H9 (cell line): Measurements from ENCODE around the gene IGF2. TPM values are rescaled to one million over a fixed set of nuclear protein-coding genes. Genes with fewer than 3 reads are reported as not detected.

Experiments used
- DNase-seq: peaks from one replicate; pipeline ENCODE4 v3.0.0-alpha.2; 2017
- H2AFZ ChIP-seq: one replicate; pipeline ENCODE4 v1.6.1; 2013; ENCODE audit warnings: mild to moderate bottlenecking, low read length, control low read depth, moderate library complexity
- H2AK5ac ChIP-seq: 2 replicates; pipeline ENCODE4 v1.6.1; 2013; ENCODE audit warnings: low read length, control low read depth, mixed read lengths; ENCODE audit not compliant: insufficient read length
- H2BK120ac ChIP-seq: one replicate; pipeline ENCODE4 v1.6.1; 2013; ENCODE audit warnings: low read depth, mild to moderate bottlenecking, low read length, control low read depth, inconsistent platforms; ENCODE audit not compliant: poor library complexity, severe bottlenecking
- H2BK12ac ChIP-seq: 2 replicates; pipeline ENCODE4 v1.6.1; 2013; ENCODE audit warnings: low read length, control low read depth, mixed read lengths, low read depth; ENCODE audit not compliant: insufficient read length
- H2BK15ac ChIP-seq: 2 replicates; pipeline ENCODE4 v1.6.1; 2013; ENCODE audit warnings: low read depth, low read length, control low read depth
- H2BK20ac ChIP-seq: one replicate; pipeline ENCODE4 v1.6.1; 2013; ENCODE audit warnings: low read depth, mild to moderate bottlenecking, low read length, control low read depth, inconsistent platforms; ENCODE audit not compliant: poor library complexity, severe bottlenecking
- H2BK5ac ChIP-seq: 2 replicates; pipeline ENCODE4 v1.6.1; 2013; ENCODE audit warnings: low read length, control low read depth, mixed read lengths; ENCODE audit not compliant: insufficient read length
- H3K14ac ChIP-seq: 2 replicates; pipeline ENCODE4 v1.6.1; 2013; ENCODE audit warnings: low read length, control low read depth; ENCODE audit not compliant: insufficient read depth
- H3K18ac ChIP-seq: 2 replicates; pipeline ENCODE4 v1.6.1; 2013; ENCODE audit warnings: low read depth, mild to moderate bottlenecking, mixed read lengths, low read length, control low read depth; ENCODE audit not compliant: insufficient read length
- H3K23ac ChIP-seq: 2 replicates; pipeline ENCODE4 v1.6.1; 2013; ENCODE audit warnings: low read length, control low read depth, mixed read lengths, low read depth; ENCODE audit not compliant: insufficient read length
- H3K23me2 ChIP-seq: 2 replicates; pipeline ENCODE4 v1.6.1; 2013; ENCODE audit warnings: low read depth, mild to moderate bottlenecking, mixed read lengths, low read length, control low read depth; ENCODE audit not compliant: insufficient read length, poor library complexity, severe bottlenecking
- H3K27ac ChIP-seq: 2 replicates; pipeline ENCODE4 v1.5.1; 2013; ENCODE audit warnings: low read length, control low read depth, mixed read lengths, low read depth; ENCODE audit not compliant: insufficient read length
- H3K27me3 ChIP-seq: 2 replicates; pipeline ENCODE4 v1.6.1; 2013; ENCODE audit warnings: low read length, control low read depth, inconsistent platforms; ENCODE audit not compliant: insufficient read depth
- H3K4ac ChIP-seq: 2 replicates; pipeline ENCODE4 v1.6.1; 2013; ENCODE audit warnings: low read depth, mild to moderate bottlenecking, control low read depth, inconsistent platforms, low read length, moderate library complexity
- H3K4me1 ChIP-seq: 2 replicates; pipeline ENCODE4 v1.6.1; 2013; ENCODE audit warnings: low read length, control low read depth, inconsistent platforms; ENCODE audit not compliant: insufficient read depth
- H3K4me2 ChIP-seq: 2 replicates; pipeline ENCODE4 v1.6.1; 2013; ENCODE audit warnings: low read length, control low read depth, mixed read lengths; ENCODE audit not compliant: insufficient read length, insufficient read depth
- H3K56ac ChIP-seq: 2 replicates; pipeline ENCODE4 v1.6.1; 2013; ENCODE audit warnings: low read depth, mild to moderate bottlenecking, mixed read lengths, low read length, control low read depth; ENCODE audit not compliant: insufficient read length
- H3K79me1 ChIP-seq: 2 replicates; pipeline ENCODE4 v1.6.1; 2013; ENCODE audit warnings: low read depth, mild to moderate bottlenecking, moderate library complexity, low read length, control low read depth, inconsistent platforms; ENCODE audit not compliant: insufficient read depth, poor library complexity, severe bottlenecking
- H3K79me2 ChIP-seq: 2 replicates; pipeline ENCODE4 v1.6.1; 2013; ENCODE audit warnings: low read length, control low read depth, inconsistent platforms; ENCODE audit not compliant: insufficient read depth
- H3K9ac ChIP-seq: 2 replicates; pipeline ENCODE4 v1.6.1; 2013; ENCODE audit warnings: low read length, control low read depth, mixed read lengths; ENCODE audit not compliant: insufficient read length; ENCODE audit errors: extremely low read depth
- H3K9me3 ChIP-seq: one replicate; pipeline ENCODE4 v1.6.1; 2013; ENCODE audit warnings: low read depth, low read length, inconsistent platforms; ENCODE audit not compliant: control insufficient read depth
- H3T11ph ChIP-seq: one replicate; pipeline ENCODE4 v1.6.1; 2013; ENCODE audit warnings: mild to moderate bottlenecking, low read length, control low read depth, inconsistent platforms
- H4K20me1 ChIP-seq: one replicate; pipeline ENCODE4 v1.6.1; 2013; ENCODE audit not compliant: control insufficient read depth, insufficient read length, insufficient read depth
- H4K5ac ChIP-seq: 2 replicates; pipeline ENCODE4 v1.6.1; 2013; ENCODE audit warnings: low read depth, mild to moderate bottlenecking, mixed read lengths, low read length, control low read depth; ENCODE audit not compliant: insufficient read length
- H4K8ac ChIP-seq: replicated peaks from 2 replicates; pipeline ENCODE4 v1.6.1; 2013; ENCODE audit warnings: low read length, control low read depth, mixed read lengths, low read depth; ENCODE audit not compliant: insufficient read length
- H4K91ac ChIP-seq: 2 replicates; pipeline ENCODE4 v1.6.1; 2013; ENCODE audit warnings: low read depth, mild to moderate bottlenecking, moderate library complexity, mixed read lengths, low read length, control low read depth; ENCODE audit not compliant: insufficient read length
- H3K27ac Mint-ChIP-seq, 3 experiments: 2 replicates in 2 of 3; 3 replicates in 1 of 3; pipeline ENCODE4 v1.8.0; 2020 to 2021; ENCODE audit warnings: mixed read lengths in 3 of 3, mild to moderate bottlenecking in 1 of 3, moderate library complexity in 1 of 3
- H3K27me3 Mint-ChIP-seq: 2 replicates; pipeline ENCODE4 v1.8.0; 2021; ENCODE audit warnings: low read depth, mild to moderate bottlenecking, moderate library complexity, mixed read lengths
- H3K36me3 Mint-ChIP-seq, 3 experiments: 2 replicates in 2 of 3; 3 replicates in 1 of 3; pipeline ENCODE4 v1.8.0; 2020 to 2021; ENCODE audit warnings: low read depth in 3 of 3, mixed read lengths in 3 of 3; ENCODE audit not compliant: insufficient read depth in 1 of 3
- H3K4me1 Mint-ChIP-seq, 2 experiments: 2 replicates each; pipeline ENCODE4 v1.8.0; 2020; ENCODE audit warnings: mixed read lengths in 2 of 2
- H3K4me3 Mint-ChIP-seq, 2 experiments: 2 replicates in 1 of 2; 3 replicates in 1 of 2; pipeline ENCODE4 v1.8.0; 2020 to 2021; ENCODE audit warnings: mild to moderate bottlenecking in 2 of 2, mixed read lengths in 2 of 2, moderate library complexity in 1 of 2
- H3K9me3 Mint-ChIP-seq, 2 experiments: 2 replicates in 1 of 2; 3 replicates in 1 of 2; pipeline ENCODE4 v1.8.0; 2020; ENCODE audit warnings: mild to moderate bottlenecking in 2 of 2, mixed read lengths in 2 of 2, moderate library complexity in 1 of 2
- WGBS: extraction: QIAGEN DNeasy Blood & Tissue Kit; methylation state at CpG from one replicate; pipeline ENCODE4 v1.1.7; 2013; ENCODE audit warnings: missing lambda C conversion rate, low lambda C conversion rate, mixed read lengths; ENCODE audit not compliant: insufficient read length; ENCODE audit errors: extremely low coverage; 5-methylcytosine and 5-hydroxymethylcytosine counted together
- total RNA-seq: library from RNA; stranded (reverse); gene quantifications from 2 replicates; pipeline ENCODE4 v1.2.1, GENCODE V29; 2021
- TF ChIP-seq, protein P1 (sequence below): fragments of 200-600 bp; sonication (generic); conservative IDR thresholded peaks from 3 replicates; pipeline ENCODE4 v1.8.0; 2021; ENCODE audit warnings: antibody characterized with exemption, mild to moderate bottlenecking

IGF2 gene
- total RNA-seq, 1 experiment from 2014 or later = 2.8 TPM

DNA sequence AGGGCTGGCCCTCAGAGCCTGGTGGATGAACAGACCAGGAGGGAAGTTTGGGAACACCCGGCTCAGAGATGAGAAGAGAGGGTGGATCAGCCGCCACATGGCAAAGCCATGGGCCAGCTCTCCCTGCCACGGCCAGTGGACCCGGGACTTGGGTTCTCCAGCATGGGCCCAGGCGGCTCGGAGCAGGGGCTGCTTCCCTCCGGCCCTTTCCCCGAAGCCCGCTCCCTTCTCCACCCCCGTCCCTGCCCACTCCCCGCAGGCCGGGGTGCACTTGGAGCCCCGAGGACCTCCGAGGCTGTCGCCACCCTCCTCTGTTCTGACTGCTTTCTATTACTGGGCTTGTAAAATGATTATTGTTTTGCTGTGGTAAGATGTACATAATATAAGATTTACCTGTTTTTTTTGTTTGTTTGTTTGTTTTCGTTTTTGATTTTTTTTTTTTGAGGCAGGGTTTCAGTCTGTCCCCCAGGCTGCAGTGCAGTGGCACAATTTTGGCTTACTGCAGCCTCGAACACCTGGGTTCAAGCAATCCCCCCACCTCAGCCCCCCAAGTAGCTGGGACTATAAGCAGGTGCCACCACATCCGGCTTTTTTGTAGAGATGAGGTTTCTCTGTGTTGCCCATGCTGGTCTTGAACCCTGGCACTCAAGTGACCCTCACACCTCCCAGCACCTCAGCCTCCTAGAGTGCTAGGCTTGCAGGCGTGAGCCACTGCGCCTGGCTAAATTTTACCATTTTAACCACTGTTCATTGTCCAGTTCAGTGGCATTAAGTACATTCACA lies 43.7 kb upstream of the IGF2 start:
- H3K14ac ChIP-seq = no peak overlapping the region
- no peak overlapping the region for H2BK20ac ChIP-seq
- no peaks in the 10 kb centered on the region; the same call in 1 of the 2 replicates for H3K27me3 ChIP-seq
- no peak overlapping the region for H2BK120ac ChIP-seq
- no peak overlapping the region; a peak in 1 of 7 replicates for H3K27ac Mint-ChIP-seq
- H3K79me1 ChIP-seq = no peaks in the 10 kb centered on the region
- H3K4me1 ChIP-seq = no peaks in the 10 kb centered on the region
- H4K5ac ChIP-seq = no peak overlapping the region
- no CpG with 5 or more reads among the region's 20 CpGs for WGBS
- H3K23ac ChIP-seq = no peak overlapping the region
- no peak overlapping the region for H3K4me3 Mint-ChIP-seq
- no peak overlapping the region for H4K91ac ChIP-seq
- no peak overlapping the region for H3K27ac ChIP-seq
- H3K79me2 ChIP-seq = no peaks in the 10 kb centered on the region
- no peak overlapping the region for H3K18ac ChIP-seq
- no peak overlapping the region for H2BK5ac ChIP-seq
- peaks cover 32% of the 10 kb centered on the region for H3K27me3 Mint-ChIP-seq
- H4K8ac ChIP-seq = no peak overlapping the region
- H2BK12ac ChIP-seq = no peak overlapping the region
- H2BK15ac ChIP-seq = no peak overlapping the region
- no peak for DNase-seq
- H3K56ac ChIP-seq = no peak overlapping the region
- no peak overlapping the region for H3T11ph ChIP-seq
- peaks cover 0 to 2% of the 10 kb centered on the region in 2 experiments; a peak in 1 of 5 replicates for H3K9me3 Mint-ChIP-seq
- H4K20me1 ChIP-seq = no peaks in the 10 kb centered on the region
- H2AK5ac ChIP-seq = no peak overlapping the region
- no peaks in the 10 kb centered on the region for H3K36me3 Mint-ChIP-seq
- TF ChIP-seq, protein P1, sequence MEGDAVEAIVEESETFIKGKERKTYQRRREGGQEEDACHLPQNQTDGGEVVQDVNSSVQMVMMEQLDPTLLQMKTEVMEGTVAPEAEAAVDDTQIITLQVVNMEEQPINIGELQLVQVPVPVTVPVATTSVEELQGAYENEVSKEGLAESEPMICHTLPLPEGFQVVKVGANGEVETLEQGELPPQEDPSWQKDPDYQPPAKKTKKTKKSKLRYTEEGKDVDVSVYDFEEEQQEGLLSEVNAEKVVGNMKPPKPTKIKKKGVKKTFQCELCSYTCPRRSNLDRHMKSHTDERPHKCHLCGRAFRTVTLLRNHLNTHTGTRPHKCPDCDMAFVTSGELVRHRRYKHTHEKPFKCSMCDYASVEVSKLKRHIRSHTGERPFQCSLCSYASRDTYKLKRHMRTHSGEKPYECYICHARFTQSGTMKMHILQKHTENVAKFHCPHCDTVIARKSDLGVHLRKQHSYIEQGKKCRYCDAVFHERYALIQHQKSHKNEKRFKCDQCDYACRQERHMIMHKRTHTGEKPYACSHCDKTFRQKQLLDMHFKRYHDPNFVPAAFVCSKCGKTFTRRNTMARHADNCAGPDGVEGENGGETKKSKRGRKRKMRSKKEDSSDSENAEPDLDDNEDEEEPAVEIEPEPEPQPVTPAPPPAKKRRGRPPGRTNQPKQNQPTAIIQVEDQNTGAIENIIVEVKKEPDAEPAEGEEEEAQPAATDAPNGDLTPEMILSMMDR = no peak
- no peaks in the 10 kb centered on the region for H3K4me1 Mint-ChIP-seq
- H3K9me3 ChIP-seq = no peaks in the 10 kb centered on the region
- no peak overlapping the region for H3K9ac ChIP-seq
- no peak overlapping the region for H3K4me2 ChIP-seq
- H3K4ac ChIP-seq = no peak overlapping the region
- H3K23me2 ChIP-seq = no peaks in the 10 kb centered on the region
- H2AFZ ChIP-seq = no peak overlapping the region
